Fibroblast of villous mesenchyme (primary cell): Measurements from ENCODE around the gene PTRH1. TPM values are rescaled to one million over a fixed set of nuclear protein-coding genes. Genes with fewer than 3 reads are reported as not detected.

Experiments used
- DNase-seq: peaks from one replicate; pipeline ENCODE4 v3.0.0-alpha.2; 2010; ENCODE audit warnings: low read depth
- H3K4me3 ChIP-seq: 2 replicates; pipeline ENCODE4 v1.5.1; 2011; ENCODE audit warnings: low read depth, mild to moderate bottlenecking, low read length
- total RNA-seq: library from RNA; depleted of rRNA; stranded (reverse); fragments of >200 nt; gene quantifications from 2 replicates; pipeline ENCODE4 v1.2.3, GENCODE V29; 2012
- TF ChIP-seq, protein P1 (sequence below): IDR thresholded peaks from 2 replicates; pipeline ENCODE4 v1.5.1; 2012; ENCODE audit warnings: low read depth, mild to moderate bottlenecking, low read length; ENCODE audit not compliant: insufficient read depth

The PTRH1 gene
- total RNA-seq, 1 donor: 11.7 TPM

DNA sequence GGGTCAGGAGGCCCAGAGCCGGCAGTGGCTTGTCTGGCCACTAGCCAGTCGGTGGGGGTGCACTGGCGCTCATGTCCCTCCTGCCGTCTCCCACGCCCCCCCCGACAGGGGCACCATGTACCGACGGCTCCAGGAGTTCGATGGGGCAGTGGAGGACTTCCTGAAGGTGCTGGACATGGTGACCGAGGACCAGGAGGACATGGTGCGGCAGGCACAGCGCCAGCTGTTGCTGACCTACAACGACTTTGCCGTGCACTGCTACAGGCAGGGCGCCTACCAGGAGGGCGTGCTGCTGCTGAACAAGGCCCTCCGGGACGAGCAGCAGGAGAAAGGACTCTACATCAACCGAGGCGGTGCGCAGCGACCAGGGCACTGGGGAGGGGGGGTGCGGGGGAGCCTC, 8.5 kb upstream of the PTRH1 start:
- TF ChIP-seq, protein P1, sequence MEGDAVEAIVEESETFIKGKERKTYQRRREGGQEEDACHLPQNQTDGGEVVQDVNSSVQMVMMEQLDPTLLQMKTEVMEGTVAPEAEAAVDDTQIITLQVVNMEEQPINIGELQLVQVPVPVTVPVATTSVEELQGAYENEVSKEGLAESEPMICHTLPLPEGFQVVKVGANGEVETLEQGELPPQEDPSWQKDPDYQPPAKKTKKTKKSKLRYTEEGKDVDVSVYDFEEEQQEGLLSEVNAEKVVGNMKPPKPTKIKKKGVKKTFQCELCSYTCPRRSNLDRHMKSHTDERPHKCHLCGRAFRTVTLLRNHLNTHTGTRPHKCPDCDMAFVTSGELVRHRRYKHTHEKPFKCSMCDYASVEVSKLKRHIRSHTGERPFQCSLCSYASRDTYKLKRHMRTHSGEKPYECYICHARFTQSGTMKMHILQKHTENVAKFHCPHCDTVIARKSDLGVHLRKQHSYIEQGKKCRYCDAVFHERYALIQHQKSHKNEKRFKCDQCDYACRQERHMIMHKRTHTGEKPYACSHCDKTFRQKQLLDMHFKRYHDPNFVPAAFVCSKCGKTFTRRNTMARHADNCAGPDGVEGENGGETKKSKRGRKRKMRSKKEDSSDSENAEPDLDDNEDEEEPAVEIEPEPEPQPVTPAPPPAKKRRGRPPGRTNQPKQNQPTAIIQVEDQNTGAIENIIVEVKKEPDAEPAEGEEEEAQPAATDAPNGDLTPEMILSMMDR: no peak
- DNase-seq: no peak
- H3K4me3 ChIP-seq: no peak overlapping the region

DNA sequence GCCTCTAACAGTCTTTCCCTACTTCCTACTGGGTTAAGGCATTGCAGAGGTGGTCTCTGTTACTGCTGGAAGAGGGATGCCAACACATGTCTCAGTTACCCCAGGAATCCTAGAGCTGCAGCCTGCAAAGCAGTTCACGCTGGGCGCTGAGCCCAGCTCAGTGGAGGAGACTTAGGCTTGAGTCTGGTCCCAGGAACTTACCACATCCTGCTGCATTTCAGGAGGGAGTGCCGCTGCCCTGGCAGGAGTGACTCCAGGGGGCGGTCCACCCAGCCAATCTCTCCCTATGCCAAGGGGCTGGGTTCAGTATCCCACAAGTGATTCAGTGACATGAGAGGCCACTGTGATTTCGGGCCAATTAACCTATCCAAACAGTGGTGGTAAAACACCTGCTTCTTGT, 8.0 kb upstream of the PTRH1 start:
- H3K4me3 ChIP-seq: no peak overlapping the region
- DNase-seq: no peak
- TF ChIP-seq, protein P1: no peak

DNA sequence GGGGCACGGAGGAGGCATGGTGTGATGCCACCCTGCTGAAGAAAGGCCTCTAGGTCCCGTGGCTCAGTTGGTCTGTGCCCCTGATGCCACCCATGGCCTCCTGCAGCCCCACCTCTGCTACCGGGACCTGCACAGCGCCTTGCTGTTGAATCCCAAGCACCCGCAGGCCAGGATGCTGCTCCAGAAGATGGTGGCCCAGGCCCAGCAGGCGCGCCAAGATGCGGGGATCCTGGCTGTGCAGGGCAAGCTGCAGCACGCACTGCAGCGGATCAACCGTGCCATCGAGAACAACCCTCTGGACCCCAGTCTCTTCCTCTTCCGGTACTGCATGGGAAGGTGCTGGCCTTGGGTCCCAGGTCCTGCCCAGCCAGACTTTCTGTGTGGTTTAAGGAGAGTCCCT, 7.5 kb upstream of the PTRH1 start:
- TF ChIP-seq, protein P1: no peak
- DNase-seq: no peak
- H3K4me3 ChIP-seq: no peak overlapping the region

DNA sequence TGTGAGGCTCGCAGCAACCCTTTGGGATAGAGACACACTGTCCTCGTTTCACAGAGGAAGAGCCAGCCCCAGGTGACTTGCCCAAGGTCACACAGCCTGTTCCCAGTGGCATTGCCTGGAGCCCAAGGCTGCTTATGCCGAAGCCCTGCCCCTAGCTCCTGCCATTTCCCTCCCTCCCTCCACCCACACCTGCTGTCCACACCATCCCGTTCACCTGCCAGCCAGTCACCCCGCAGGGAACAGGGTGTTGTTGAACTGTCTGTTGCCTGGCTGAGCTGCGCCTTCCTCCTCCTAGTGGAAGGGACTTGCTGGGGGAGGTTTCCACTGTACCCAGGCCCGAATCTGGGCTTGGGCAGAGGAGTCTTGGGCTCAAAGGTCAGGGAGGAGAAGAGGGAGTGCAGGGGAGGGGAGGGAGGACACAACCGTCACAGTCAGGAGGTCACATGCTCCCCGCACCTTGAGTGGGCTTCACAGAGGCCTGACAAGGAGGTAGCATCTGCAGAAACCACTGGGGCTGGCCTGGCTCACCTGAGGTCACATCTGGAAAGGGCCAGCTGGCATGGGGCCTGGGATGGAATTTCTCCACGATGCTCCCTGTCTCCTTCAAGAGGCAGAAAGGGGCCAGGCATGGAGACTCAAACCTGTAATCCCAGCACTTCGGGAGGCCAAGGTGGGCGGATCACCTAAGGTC, 6.7 kb upstream of the PTRH1 start:
- no peak for DNase-seq
- TF ChIP-seq, protein P1: no peak
- no peak overlapping the region for H3K4me3 ChIP-seq

DNA sequence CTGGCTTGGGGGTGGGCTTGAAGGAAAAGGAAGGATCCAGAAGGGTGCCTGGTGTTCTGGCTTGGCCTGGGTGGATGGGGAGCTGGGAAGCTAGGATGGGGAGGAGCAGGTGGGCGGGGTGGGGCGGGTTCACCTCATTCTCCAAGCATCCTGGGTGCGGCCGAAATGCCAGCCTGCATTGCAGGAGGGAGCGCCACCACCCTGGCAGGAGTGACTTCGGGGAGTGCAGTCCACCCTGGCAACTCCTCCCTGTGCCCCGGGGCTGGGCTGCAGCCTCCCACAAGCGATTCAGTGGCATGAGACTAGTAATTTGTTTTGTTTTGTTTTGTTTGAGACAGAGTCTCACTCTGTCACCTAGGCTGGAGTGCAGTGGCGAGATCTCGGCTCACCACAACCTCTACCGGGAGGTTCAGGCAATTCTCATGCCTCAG, 5.9 kb upstream of the PTRH1 start:
- TF ChIP-seq, protein P1: no peak
- no peak for DNase-seq
- H3K4me3 ChIP-seq: no peak overlapping the region

DNA sequence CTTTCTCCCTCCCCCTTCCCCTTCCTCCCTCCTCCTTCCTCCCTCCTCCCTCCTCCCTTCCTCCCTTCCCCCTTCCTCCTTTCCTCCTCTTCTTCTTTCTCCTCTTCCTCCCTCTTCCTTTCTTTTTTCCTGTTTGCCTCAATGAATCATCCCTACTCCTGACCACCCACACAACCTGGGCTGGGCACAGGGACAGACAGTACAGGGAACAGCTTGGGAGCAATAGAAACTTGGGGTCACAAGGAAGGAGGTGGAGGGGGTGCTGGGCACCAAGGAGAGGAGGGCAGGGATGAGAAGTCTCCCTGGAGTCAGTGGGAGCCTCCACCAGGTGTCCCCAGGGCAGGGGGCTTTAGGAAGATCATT, 5.4 kb upstream of the PTRH1 start:
- no peak overlapping the region for H3K4me3 ChIP-seq
- TF ChIP-seq, protein P1: no peak
- no peak for DNase-seq
